Caki2 (cell line): Measurements from ENCODE around the gene RNPEPL1. TPM values are rescaled to one million over a fixed set of nuclear protein-coding genes. Genes with fewer than 3 reads are reported as not detected.
"Not testable (repeated sequence)": the region's sequence is repeated elsewhere in the genome, so short reads cannot be mapped to it uniquely, and the experiment has no call there.

Source experiments
- DNase-seq: peaks from one replicate; pipeline ENCODE4 v3.0.0-alpha.2; 2015; ENCODE audit warnings: low read depth
- in situ Hi-C: cut with HindIII; loops from 2 replicates; pipeline ENCODE4 v1.10.0; 2016; ENCODE audit warnings: low sequenced_read_pairs, low pct_unique_long_range_greater_than_20kb, mixed read lengths
- total RNA-seq: library from RNA; depleted of rRNA; stranded (reverse); fragments of >200 nt; shearing (Covaris generic); gene quantifications from 2 replicates; pipeline ENCODE4 v1.2.3, GENCODE V29; 2014; ENCODE audit warnings: low replicate concordance; rRNA removed

The RNPEPL1 gene
- 7.7 and 14.8 TPM in 2 replicates for total RNA-seq

- in situ Hi-C loops: no loop called here
- DNase-seq: no peak
Measured at GRCh38 chr2:240567872-240568677, at the start of gene RNPEPL1. TSS of gene RNPEPL1 (plus strand) at chr2:240568484. CDS start at chr2:240568587, 103 bp downstream.

GRCh38 chr2:240518981-240519380, 49.3 kb upstream of the RNPEPL1 start:
- no peak for DNase-seq
- in situ Hi-C loops: no loop called here

DNA sequence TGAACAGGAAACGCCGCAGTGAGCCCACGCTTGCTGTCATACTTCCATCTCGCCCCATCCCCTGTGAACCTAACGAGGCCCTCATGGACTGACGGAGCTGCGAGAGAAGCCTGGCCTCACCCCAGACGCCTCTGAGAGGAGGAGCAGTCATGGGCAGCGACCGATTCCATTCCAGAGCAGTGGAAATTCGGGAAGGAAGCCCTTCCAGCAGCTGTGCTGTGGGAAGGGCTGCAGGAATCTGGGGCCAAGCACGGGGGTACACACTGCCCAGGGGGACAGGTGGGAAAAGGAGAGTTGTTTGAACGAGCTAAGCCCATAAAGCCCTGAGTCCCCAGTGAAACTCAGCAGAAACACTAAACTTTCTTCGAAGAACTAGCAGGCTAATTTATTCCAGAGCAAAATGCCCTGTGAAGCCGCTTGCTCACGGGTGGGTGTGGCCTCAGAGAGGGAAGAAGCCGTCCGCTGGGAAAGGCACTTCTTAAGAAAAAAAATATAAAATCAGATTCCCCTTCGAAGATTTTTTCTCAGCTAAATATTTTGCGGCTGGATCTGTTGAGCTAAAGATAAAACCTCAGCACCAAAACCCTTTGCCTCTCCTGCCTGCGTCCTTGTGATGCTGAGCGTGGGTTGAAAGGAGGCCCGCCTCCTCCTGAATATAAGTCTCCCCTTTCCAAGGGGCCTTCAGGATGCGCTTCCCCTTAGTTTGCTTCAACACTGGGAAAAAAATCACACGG, 48.7 kb upstream of the RNPEPL1 start:
- in situ Hi-C loops: no loop called here
- no peak for DNase-seq

- in situ Hi-C loops: no loop called here
- no peak for DNase-seq
Measured at GRCh38 chr2:240520130-240520973, 47.9 kb upstream of the RNPEPL1 start.

- DNase-seq: no peak
- in situ Hi-C loops: no loop called here
Measured at GRCh38 chr2:240520974-240521350, 47.3 kb upstream of the RNPEPL1 start.

GRCh38 chr2:240521885-240522284, 46.4 kb upstream of the RNPEPL1 start:
- in situ Hi-C loops, DNase-seq: not testable (repeated sequence)

- in situ Hi-C loops: no loop called here
- no peak for DNase-seq
Measured at GRCh38 chr2:240522406-240522805, 45.9 kb upstream of the RNPEPL1 start.

- in situ Hi-C loops: no loop called here
- DNase-seq: no peak
Measured at GRCh38 chr2:240523451-240524281, 44.6 kb upstream of the RNPEPL1 start.

GRCh38 chr2:240524963-240525718, 43.1 kb upstream of the RNPEPL1 start:
- DNase-seq: no peak
- in situ Hi-C loops: no loop called here

- in situ Hi-C loops: no loop called here
Measured at GRCh38 chr2:240525802-240526201, 42.5 kb upstream of the RNPEPL1 start.

DNA sequence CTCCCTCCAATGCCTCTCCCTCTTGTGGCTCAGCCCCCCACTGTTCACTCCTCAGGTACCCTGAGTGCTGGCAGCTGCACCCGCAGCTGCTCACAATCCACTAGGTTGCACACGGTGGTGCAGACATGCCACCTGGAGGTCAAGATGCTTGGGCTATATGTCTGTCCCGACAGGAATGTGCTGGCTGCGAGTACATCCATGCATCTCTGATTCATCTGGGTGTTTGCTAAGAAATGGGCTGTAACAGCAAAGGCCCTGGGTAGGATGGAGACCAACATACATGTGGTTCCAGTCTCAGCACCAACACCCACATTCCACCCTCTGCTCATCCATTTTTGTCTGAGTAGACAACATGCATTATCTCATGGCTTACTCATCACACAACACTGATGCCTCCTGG, 41.8 kb upstream of the RNPEPL1 start:
- in situ Hi-C loops: no loop called here
- DNase-seq: no peak

More at GRCh38 chr2:240525802-240526201, 42.5 kb upstream of the RNPEPL1 start:
- no peak for DNase-seq

- no peak for DNase-seq
- in situ Hi-C loops: no loop called here
Measured at GRCh38 chr2:240527153-240527750, 41.0 kb upstream of the RNPEPL1 start.

GRCh38 chr2:240528406-240529040, 39.8 kb upstream of the RNPEPL1 start:
- no peak for DNase-seq
- in situ Hi-C loops: no loop called here

GRCh38 chr2:240529344-240529999, 38.8 kb upstream of the RNPEPL1 start:
- no peak for DNase-seq
- in situ Hi-C loops: no loop called here

GRCh38 chr2:240530181-240530580, 38.1 kb upstream of the RNPEPL1 start:
- DNase-seq: no peak
- in situ Hi-C loops: no loop called here

GRCh38 chr2:240531038-240531437, 37.2 kb upstream of the RNPEPL1 start:
- DNase-seq: no peak
- in situ Hi-C loops: no loop called here
